ENCODE data around the gene SLC22A5.

The SLC22A5 gene

GRCh38 chr5:132368186-132368585, 1.3 kb upstream of the SLC22A5 start:
- DNase-seq: no peak

GRCh38 chr5:132369007-132369473, 470 bp upstream of the SLC22A5 start:
- DNase-seq: no peak

- DNase-seq: no peak
Measured at GRCh38 chr5:132370181-132370970, 866 bp downstream of the SLC22A5 start.

- DNase-seq: no peak
Measured at GRCh38 chr5:132370971-132371602, 1.6 kb downstream of the SLC22A5 start.

GRCh38 chr5:132371603-132371994, 2.1 kb downstream of the SLC22A5 start:
- no peak for DNase-seq

GRCh38 chr5:132372127-132372526, 2.6 kb downstream of the SLC22A5 start:
- no peak for DNase-seq

GRCh38 chr5:132372542-132372941, 3.0 kb downstream of the SLC22A5 start:
- DNase-seq: no peak

GRCh38 chr5:132375957-132376356, 6.4 kb downstream of the SLC22A5 start:
- DNase-seq: no peak

GRCh38 chr5:132376694-132377641, 7.5 kb downstream of the SLC22A5 start:
- DNase-seq: no peak

- DNase-seq: no peak
Measured at GRCh38 chr5:132377738-132378137, 8.2 kb downstream of the SLC22A5 start.

GRCh38 chr5:132378580-132378979, 9.1 kb downstream of the SLC22A5 start:
- DNase-seq: no peak

GRCh38 chr5:132380047-132380446, 10.5 kb downstream of the SLC22A5 start:
- DNase-seq: no peak

- DNase-seq: no peak
Measured at GRCh38 chr5:132380741-132381140, 11.2 kb downstream of the SLC22A5 start.

- DNase-seq: no peak
Measured at GRCh38 chr5:132381614-132382013, 12.1 kb downstream of the SLC22A5 start.

- DNase-seq: no peak
Measured at GRCh38 chr5:132383261-132383660, 13.8 kb downstream of the SLC22A5 start.

GRCh38 chr5:132383984-132384383, 14.5 kb downstream of the SLC22A5 start:
- no peak for DNase-seq

GRCh38 chr5:132384506-132385050, 15.1 kb downstream of the SLC22A5 start:
- no peak for DNase-seq

- peak; percentile 16 to 33 (median 32) for DNase-seq
Measured at GRCh38 chr5:132385326-132386105, 16.0 kb downstream of the SLC22A5 start.

- peak; percentile 36 to 60 (median 57) for DNase-seq
Measured at GRCh38 chr5:132386644-132387286, 17.3 kb downstream of the SLC22A5 start.

- DNase-seq: no peak
Measured at GRCh38 chr5:132387640-132388117, 18.2 kb downstream of the SLC22A5 start.
